22Rv1 (cell line): ENCODE data around the gene THSD4.

Experiments used
- CTCF ChIP-seq: fragments of 450-650 bp; IDR thresholded peaks from 2 replicates; pipeline ENCODE4 v1.5.1; 2017; ENCODE audit warnings: mild to moderate bottlenecking
- ZFX ChIP-seq: fragments of 450-650 bp; IDR thresholded peaks from 2 replicates; pipeline ENCODE4 v1.6.1; 2017; ENCODE audit warnings: antibody characterized with exemption, borderline replicate concordance

GRCh38 chr15:71484080-71484479 is 368.8 kb downstream of the THSD4 start:
- TF ChIP-seq CTCF (no peak), ZFX (no peak)
